Natural killer cell treated with Interleukin-12 subunit alpha and Interleukin-12 subunit beta and Interleukin-15 and Interleukin-18, amount 100 ng/mL, for 72 hours (primary cell): ENCODE measurements around the gene STX16. TPM values are rescaled to one million over a fixed set of nuclear protein-coding genes. Genes with fewer than 3 reads are reported as not detected.
"Not testable (repeated sequence)": the region's sequence is repeated elsewhere in the genome, so short reads cannot be mapped to it uniquely, and the experiment has no call there.

ENCODE experiments used
- ATAC-seq, 2 donors: fragments of 150-1000 bp; cut with Tn5 transposase in 1 of 2; sonication (Bioruptor Pico), chemical (Tn5 transposase) in 1 of 2; 2 replicates each; pipeline ENCODE4 v1.10.0; 2021
- DNase-seq: peaks from one replicate; pipeline ENCODE4 v3.0.0; 2022; ENCODE audit warnings: low spot score
- H3K27ac Mint-ChIP-seq, 2 donors: 1 replicate in 1 of 2; 2 replicates in 1 of 2; pipeline ENCODE4 v1.8.0; 2022; ENCODE audit warnings: mixed read lengths in 2 of 2, mild to moderate bottlenecking in 1 of 2, moderate library complexity in 1 of 2
- H3K27me3 Mint-ChIP-seq, 2 donors: 1 replicate in 1 of 2; 2 replicates in 1 of 2; pipeline ENCODE4 v1.8.0; 2022; ENCODE audit warnings: mixed read lengths in 2 of 2
- H3K36me3 Mint-ChIP-seq: one replicate; pipeline ENCODE4 v1.8.0; 2022; ENCODE audit warnings: mixed read lengths
- H3K4me1 Mint-ChIP-seq, 2 donors: 1 replicate in 1 of 2; 2 replicates in 1 of 2; pipeline ENCODE4 v1.8.0; 2022; ENCODE audit warnings: low read depth in 2 of 2, mixed read lengths in 2 of 2, mild to moderate bottlenecking in 1 of 2
- H3K4me3 Mint-ChIP-seq: one replicate; pipeline ENCODE4 v1.8.0; 2022; ENCODE audit warnings: mixed read lengths
- H3K9me3 Mint-ChIP-seq: 2 replicates; pipeline ENCODE4 v1.8.0; 2022; ENCODE audit warnings: mixed read lengths
- total RNA-seq, 2 donors: library from RNA; stranded (reverse); gene quantifications; one replicate each; pipeline ENCODE4 v1.2.3, GENCODE V29; 2022

Gene STX16
- total RNA-seq, 2 donors from 2014 or later, result 92.4 to 92.8 TPM

GRCh38 chr20:58716476-58717277 lies 65.6 kb downstream of the STX16 start:
- H3K36me3 Mint-ChIP-seq, result no peaks in the 10 kb centered on the region
- H3K4me3 Mint-ChIP-seq, result no peak overlapping the region
- H3K4me1 Mint-ChIP-seq, result peaks cover 0 to 2% of the 10 kb centered on the region in 2 donors
- H3K9me3 Mint-ChIP-seq, result no peaks in the 10 kb centered on the region
- H3K27me3 Mint-ChIP-seq, result peaks cover 9 to 10% of the 10 kb centered on the region in 2 donors
- DNase-seq (no peak), ATAC-seq (no peak)
- no peak overlapping the region for H3K27ac Mint-ChIP-seq

- ATAC-seq, result no peak
- Mint-ChIP-seq H3K27ac (no peak overlapping the region), H3K36me3 (no peaks in the 10 kb centered on the region), H3K27me3 (peaks cover 13 to 16% of the 10 kb centered on the region in 2 donors), H3K4me3 (no peak overlapping the region), H3K9me3 (no peaks in the 10 kb centered on the region), H3K4me1 (peaks cover 0 to 2% of the 10 kb centered on the region in 2 donors)
- no peak for DNase-seq
Measured at GRCh38 chr20:58717278-58718091, 66.4 kb downstream of the STX16 start.

- Mint-ChIP-seq H3K4me3 (no peak overlapping the region), H3K9me3 (no peaks in the 10 kb centered on the region), H3K36me3 (no peaks in the 10 kb centered on the region), H3K4me1 (peaks cover 0 to 2% of the 10 kb centered on the region in 2 donors), H3K27ac (no peak overlapping the region), H3K27me3 (peaks cover 20 to 23% of the 10 kb centered on the region in 2 donors)
- DNase-seq (no peak), ATAC-seq (no peak)
Measured at GRCh38 chr20:58718121-58718563, 67.1 kb downstream of the STX16 start.

GRCh38 chr20:58718729-58719128 lies 67.6 kb downstream of the STX16 start:
- no peaks in the 10 kb centered on the region for H3K9me3 Mint-ChIP-seq
- no peaks in the 10 kb centered on the region for H3K36me3 Mint-ChIP-seq
- no peak overlapping the region for H3K27ac Mint-ChIP-seq
- no peak overlapping the region for H3K4me3 Mint-ChIP-seq
- no peak for ATAC-seq
- no peak for DNase-seq
- peaks cover 26 to 28% of the 10 kb centered on the region in 2 donors for H3K27me3 Mint-ChIP-seq
- H3K4me1 Mint-ChIP-seq, result peaks cover 0 to 2% of the 10 kb centered on the region in 2 donors

GRCh38 chr20:58719258-58719657 lies 68.2 kb downstream of the STX16 start:
- no peak for DNase-seq

GRCh38 chr20:58719971-58720371 lies 68.9 kb downstream of the STX16 start:
- H3K27ac Mint-ChIP-seq, result no peak overlapping the region
- no peak overlapping the region for H3K4me3 Mint-ChIP-seq
- DNase-seq (no peak), ATAC-seq (no peak)
- H3K4me1 Mint-ChIP-seq, result peaks cover 0 to 2% of the 10 kb centered on the region in 2 donors
- H3K36me3 Mint-ChIP-seq, result no peaks in the 10 kb centered on the region
- no peaks in the 10 kb centered on the region for H3K9me3 Mint-ChIP-seq
- peaks cover 33 to 41% of the 10 kb centered on the region in 2 donors for H3K27me3 Mint-ChIP-seq

More at GRCh38 chr20:58719258-58719657, 68.2 kb downstream of the STX16 start:
- H3K27me3 Mint-ChIP-seq, result peaks cover 28 to 34% of the 10 kb centered on the region in 2 donors
- no peak overlapping the region for H3K4me3 Mint-ChIP-seq
- peaks cover 0 to 2% of the 10 kb centered on the region in 2 donors for H3K4me1 Mint-ChIP-seq
- H3K9me3 Mint-ChIP-seq, result no peaks in the 10 kb centered on the region
- H3K27ac Mint-ChIP-seq, result no peak overlapping the region
- ATAC-seq, result no peak
- no peaks in the 10 kb centered on the region for H3K36me3 Mint-ChIP-seq

GRCh38 chr20:58720890-58721289 lies 69.8 kb downstream of the STX16 start:
- Mint-ChIP-seq H3K4me1 (peaks cover 0 to 2% of the 10 kb centered on the region in 2 donors), H3K36me3 (no peaks in the 10 kb centered on the region), H3K27me3 (peaks cover 33 to 49% of the 10 kb centered on the region in 2 donors), H3K9me3 (no peaks in the 10 kb centered on the region), H3K27ac (no peak overlapping the region), H3K4me3 (no peak overlapping the region)
- ATAC-seq (no peak), DNase-seq (no peak)

- Mint-ChIP-seq H3K9me3 (no peaks in the 10 kb centered on the region), H3K4me1 (peaks cover 0 to 2% of the 10 kb centered on the region in 2 donors), H3K4me3 (no peak overlapping the region), H3K27me3 (peaks cover 38 to 61% of the 10 kb centered on the region in 2 donors), H3K36me3 (no peaks in the 10 kb centered on the region), H3K27ac (peak overlapping the region in 1 of 2 donors; percentile 21)
- DNase-seq (no peak), ATAC-seq (no peak)
Measured at GRCh38 chr20:58721951-58722778, 71.1 kb downstream of the STX16 start.

- Mint-ChIP-seq H3K4me1 (no peaks in the 10 kb centered on the region), H3K9me3 (no peaks in the 10 kb centered on the region), H3K36me3 (no peaks in the 10 kb centered on the region), H3K27ac (no peak overlapping the region), H3K27me3 (peaks cover 40 to 70% of the 10 kb centered on the region in 2 donors), H3K4me3 (no peak overlapping the region)
- DNase-seq (no peak), ATAC-seq (no peak)
Measured at GRCh38 chr20:58722877-58723627, 72.0 kb downstream of the STX16 start.

- Mint-ChIP-seq H3K27ac (no peak overlapping the region), H3K27me3 (peaks cover 40 to 70% of the 10 kb centered on the region in 2 donors), H3K36me3 (no peaks in the 10 kb centered on the region), H3K4me1 (no peaks in the 10 kb centered on the region), H3K4me3 (no peak overlapping the region), H3K9me3 (no peaks in the 10 kb centered on the region)
- DNase-seq (no peak), ATAC-seq (no peak)
Measured at GRCh38 chr20:58723628-58723984, 72.5 kb downstream of the STX16 start.

- H3K4me1 Mint-ChIP-seq, H3K36me3 Mint-ChIP-seq, DNase-seq, H3K27ac Mint-ChIP-seq, H3K9me3 Mint-ChIP-seq, H3K4me3 Mint-ChIP-seq, ATAC-seq: not testable (repeated sequence)
- peaks cover 46 to 84% of the 10 kb centered on the region in 2 donors for H3K27me3 Mint-ChIP-seq
Measured at GRCh38 chr20:58726156-58726555, 75.1 kb downstream of the STX16 start.
